GM12874 (cell line): ENCODE measurements around the gene FNBP1.

Experiments used
- CTCF ChIP-seq: IDR thresholded peaks from 2 replicates; pipeline ENCODE4 v1.5.1; 2011; ENCODE audit warnings: low read depth, mild to moderate bottlenecking, control low read depth, low read length, moderate library complexity; ENCODE audit not compliant: insufficient read depth

Gene FNBP1

GRCh38 chr9:130015353-130016019 is 27.5 kb downstream of the FNBP1 start:
- no peak for TF ChIP-seq CTCF

- no peak for TF ChIP-seq CTCF
Measured at GRCh38 chr9:130013326-130013725, 29.7 kb downstream of the FNBP1 start.

- no peak for TF ChIP-seq CTCF
Measured at GRCh38 chr9:130010151-130010988, 32.6 kb downstream of the FNBP1 start.

GRCh38 chr9:130008538-130008937 is 34.5 kb downstream of the FNBP1 start:
- no peak for TF ChIP-seq CTCF

GRCh38 chr9:130003943-130004552 is 38.9 kb downstream of the FNBP1 start:
- no peak for TF ChIP-seq CTCF

GRCh38 chr9:130002320-130002719 is 40.7 kb downstream of the FNBP1 start:
- no peak for TF ChIP-seq CTCF

- no peak for TF ChIP-seq CTCF
Measured at GRCh38 chr9:130001190-130001589, 41.8 kb downstream of the FNBP1 start.
